HG02981 (cell line): ENCODE data around the gene DNAJC2.
"Not testable (repeated sequence)": the region's sequence is repeated elsewhere in the genome, so short reads cannot be mapped to it uniquely, and the experiment has no call there.

Experiments used
- ATAC-seq: cut with Tn5 transposase; IDR thresholded peaks from one replicate; pipeline ENCODE4 v1.9.1; 2021; ENCODE audit warnings: mild to moderate bottlenecking, moderate library complexity; ENCODE audit not compliant: unreplicated experiment

The DNAJC2 gene

DNA sequence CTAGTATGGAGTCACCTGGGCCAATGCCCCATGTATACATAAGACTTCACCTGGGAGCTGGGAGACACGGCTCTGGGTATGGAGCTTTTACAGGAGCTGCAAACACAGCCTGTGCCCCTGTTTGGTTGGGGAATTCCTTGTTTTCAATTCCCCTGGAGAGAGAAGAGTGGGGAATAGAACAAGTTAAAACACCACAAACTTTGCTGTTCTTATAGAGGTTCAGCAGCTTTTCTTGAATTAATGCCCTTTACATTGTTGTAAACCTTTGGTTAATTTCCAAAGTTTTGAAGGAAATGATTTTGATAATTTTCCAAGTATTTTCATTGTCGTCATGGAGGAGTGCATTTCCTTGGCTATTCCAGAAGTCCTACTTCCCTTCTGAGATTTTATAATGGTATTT lies 66.4 kb downstream of the DNAJC2 start:
- not testable (repeated sequence) for ATAC-seq

GRCh38 chr7:103274867-103275266 lies 69.7 kb downstream of the DNAJC2 start:
- ATAC-seq: not testable (repeated sequence)

GRCh38 chr7:103273374-103273773 lies 71.2 kb downstream of the DNAJC2 start:
- ATAC-seq: not testable (repeated sequence)

DNA sequence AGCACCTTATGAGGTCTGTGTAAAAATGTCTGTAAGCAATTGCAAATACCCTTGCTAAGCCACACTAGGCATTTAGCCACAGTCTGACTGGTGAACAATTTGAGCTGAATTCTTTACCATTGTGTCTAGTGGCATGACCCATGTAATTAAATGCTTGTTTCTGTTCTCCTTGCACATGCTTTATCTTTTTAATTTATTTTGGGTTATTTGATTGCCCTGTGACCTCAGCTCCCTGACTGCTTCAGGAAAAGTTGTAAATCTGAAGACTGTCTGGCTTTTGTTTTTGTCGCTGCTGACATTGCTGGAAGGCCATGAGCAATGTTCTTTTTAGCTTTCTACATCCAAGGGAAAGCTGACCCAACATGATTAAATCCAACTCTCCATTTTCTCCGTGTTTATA lies 78.3 kb downstream of the DNAJC2 start:
- not testable (repeated sequence) for ATAC-seq

DNA sequence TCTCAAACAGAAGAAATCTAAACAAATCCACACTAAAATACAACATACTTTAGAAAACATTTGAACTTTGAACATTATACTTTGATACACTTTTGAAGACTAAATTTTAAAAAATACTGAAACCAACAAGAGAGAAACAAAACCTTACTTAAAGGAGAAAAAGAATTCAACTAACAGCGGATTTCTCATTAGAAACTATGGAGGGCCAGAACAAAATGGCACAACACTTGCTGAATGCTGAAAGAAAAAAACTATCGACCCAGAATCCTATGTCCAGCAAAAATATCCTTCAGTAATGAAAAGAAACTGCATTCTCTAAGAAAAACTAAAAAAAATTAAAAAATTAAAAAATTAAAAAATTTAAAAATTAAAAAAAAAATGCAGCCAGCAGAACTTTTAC lies 80.5 kb downstream of the DNAJC2 start:
- not testable (repeated sequence) for ATAC-seq
